Astrocyte (in vitro differentiated cells and primary cell): ENCODE data around the gene SCUBE1. TPM values are rescaled to one million over a fixed set of nuclear protein-coding genes. Genes with fewer than 3 reads are reported as not detected.

Experiments
- DNase-seq: peaks from one replicate; pipeline ENCODE4 v3.0.0-alpha.2; 2010; ENCODE audit warnings: low read depth
- FAIRE-seq: peaks from 2 replicates; lab custom pipeline; 2011; peaks lifted over from hg19 to GRCh38; lab: Jason Lieb, UNC
- H2AFZ ChIP-seq: 2 replicates; pipeline ENCODE4 v1.6.0; 2012; ENCODE audit warnings: low read depth, low read length, inconsistent platforms
- H3K27ac ChIP-seq: 2 replicates; pipeline ENCODE4 v1.5.1; 2011; ENCODE audit warnings: low read depth, low read length, inconsistent platforms
- H3K27me3 ChIP-seq: 2 replicates; pipeline ENCODE4 v1.6.0; 2011; ENCODE audit warnings: low read length, inconsistent platforms; ENCODE audit not compliant: insufficient read depth
- H3K36me3 ChIP-seq: 2 replicates; pipeline ENCODE4 v1.5.1; 2011; ENCODE audit warnings: low read length, inconsistent platforms; ENCODE audit not compliant: insufficient read depth
- H3K4me1 ChIP-seq: 2 replicates; pipeline ENCODE4 v1.5.1; 2011; ENCODE audit warnings: low read length, inconsistent platforms; ENCODE audit not compliant: insufficient read depth
- H3K4me2 ChIP-seq: 2 replicates; pipeline ENCODE4 v1.6.0; 2012; ENCODE audit warnings: low read length, inconsistent platforms
- H3K4me3 ChIP-seq: 2 replicates; pipeline ENCODE4 v1.5.1; 2011; ENCODE audit warnings: low read depth, mild to moderate bottlenecking, low read length, inconsistent platforms; ENCODE audit not compliant: insufficient read depth
- H3K79me2 ChIP-seq: 2 replicates; pipeline ENCODE4 v1.6.0; 2012; ENCODE audit warnings: mild to moderate bottlenecking, low read length, inconsistent platforms; ENCODE audit not compliant: insufficient read depth
- H3K9ac ChIP-seq: 2 replicates; pipeline ENCODE4 v1.6.0; 2012; ENCODE audit warnings: mild to moderate bottlenecking, low read length, inconsistent platforms
- H3K9me3 ChIP-seq: 2 replicates; pipeline ENCODE4 v1.5.1; 2012; ENCODE audit warnings: low read depth, mild to moderate bottlenecking, low read length, inconsistent platforms; ENCODE audit not compliant: insufficient read depth
- H4K20me1 ChIP-seq: 2 replicates; pipeline ENCODE4 v1.6.0; 2012; ENCODE audit warnings: low read length, inconsistent platforms; ENCODE audit not compliant: insufficient read depth
- H3K27ac Mint-ChIP-seq: one replicate; pipeline ENCODE4 v1.8.0; 2021; ENCODE audit warnings: mild to moderate bottlenecking, mixed read lengths; ENCODE audit not compliant: unreplicated experiment
- H3K27me3 Mint-ChIP-seq: one replicate; pipeline ENCODE4 v1.8.0; 2021; ENCODE audit warnings: low read depth, mixed read lengths; ENCODE audit not compliant: unreplicated experiment
- H3K36me3 Mint-ChIP-seq: one replicate; pipeline ENCODE4 v1.8.0; 2021; ENCODE audit warnings: low read depth, mixed read lengths; ENCODE audit not compliant: unreplicated experiment
- H3K4me1 Mint-ChIP-seq: one replicate; pipeline ENCODE4 v1.8.0; 2021; ENCODE audit warnings: low read depth, mixed read lengths; ENCODE audit not compliant: unreplicated experiment
- H3K4me3 Mint-ChIP-seq: one replicate; pipeline ENCODE4 v1.8.0; 2021; ENCODE audit warnings: mild to moderate bottlenecking, moderate library complexity, mixed read lengths; ENCODE audit not compliant: unreplicated experiment
- H3K9me3 Mint-ChIP-seq: one replicate; pipeline ENCODE4 v1.8.0; 2021; ENCODE audit warnings: mild to moderate bottlenecking, mixed read lengths; ENCODE audit not compliant: unreplicated experiment
- CTCF ChIP-seq: IDR thresholded peaks from 2 replicates; pipeline ENCODE4 v1.5.1; 2011; ENCODE audit warnings: low read depth, mild to moderate bottlenecking, inconsistent platforms, low read length, moderate library complexity; ENCODE audit not compliant: insufficient read depth
- EZH2 ChIP-seq: IDR thresholded peaks from 2 replicates; pipeline ENCODE4 v1.6.1; 2012; ENCODE audit warnings: mild to moderate bottlenecking, low read length, inconsistent platforms; ENCODE audit not compliant: insufficient read depth
- total RNA-seq: library from RNA; stranded (reverse); gene quantifications from 2 replicates; pipeline ENCODE4 v1.2.1, GENCODE V29; 2021

The SCUBE1 gene
- total RNA-seq, 1 donor from 2014 or later = 0.07 TPM

- H3K27ac Mint-ChIP-seq = no peak overlapping the region
- no peak for FAIRE-seq
- peaks cover 5% of the 10 kb centered on the region for H3K4me1 Mint-ChIP-seq
- peaks cover 17% of the 10 kb centered on the region for H3K36me3 Mint-ChIP-seq
- Histone ChIP-seq H3K4me3 (no peak overlapping the region), H3K27me3 (no peaks in the 10 kb centered on the region), H3K27ac (no peak overlapping the region), H3K4me1 (peaks cover 27% of the 10 kb centered on the region), H2AFZ (no peak overlapping the region), H3K79me2 (peaks cover 48% of the 10 kb centered on the region), H3K4me2 (no peak overlapping the region), H3K36me3 (no peaks in the 10 kb centered on the region), H3K9me3 (no peaks in the 10 kb centered on the region), H3K9ac (no peak overlapping the region), H4K20me1 (peaks cover 18% of the 10 kb centered on the region)
- no peak overlapping the region for H3K4me3 Mint-ChIP-seq
- no peak for TF ChIP-seq CTCF
- TF ChIP-seq EZH2 = no peak
- no peaks in the 10 kb centered on the region for H3K27me3 Mint-ChIP-seq
- DNase-seq = no peak
- H3K9me3 Mint-ChIP-seq = no peaks in the 10 kb centered on the region
Observed at GRCh38 chr22:43182726-43183125, 160.4 kb downstream of the SCUBE1 start.

GRCh38 chr22:43182118-43182517 lies 161.1 kb downstream of the SCUBE1 start:
- Mint-ChIP-seq H3K27me3 (no peaks in the 10 kb centered on the region), H3K27ac (no peak overlapping the region), H3K36me3 (peaks cover 17% of the 10 kb centered on the region), H3K9me3 (no peaks in the 10 kb centered on the region), H3K4me3 (no peak overlapping the region), H3K4me1 (peaks cover 5% of the 10 kb centered on the region)
- H3K4me3 ChIP-seq = no peak overlapping the region
- H3K9me3 ChIP-seq = no peaks in the 10 kb centered on the region
- peaks cover 18% of the 10 kb centered on the region for H4K20me1 ChIP-seq
- no peak overlapping the region for H3K4me2 ChIP-seq
- DNase-seq (no peak), FAIRE-seq (no peak)
- no peak for TF ChIP-seq CTCF
- peaks cover 24% of the 10 kb centered on the region for H3K4me1 ChIP-seq
- H2AFZ ChIP-seq = no peak overlapping the region
- H3K9ac ChIP-seq = no peak overlapping the region
- H3K79me2 ChIP-seq = peaks cover 48% of the 10 kb centered on the region
- no peaks in the 10 kb centered on the region for H3K27me3 ChIP-seq
- no peaks in the 10 kb centered on the region for H3K36me3 ChIP-seq
- no peak overlapping the region for H3K27ac ChIP-seq

GRCh38 chr22:43181321-43182076 lies 161.7 kb downstream of the SCUBE1 start:
- H3K9me3 ChIP-seq = no peaks in the 10 kb centered on the region
- H3K36me3 Mint-ChIP-seq = peaks cover 17% of the 10 kb centered on the region
- peaks cover 5% of the 10 kb centered on the region for H3K4me1 Mint-ChIP-seq
- H3K27ac Mint-ChIP-seq = no peak overlapping the region
- TF ChIP-seq EZH2 (no peak), CTCF (no peak)
- H3K27me3 ChIP-seq = no peaks in the 10 kb centered on the region
- peaks cover 18% of the 10 kb centered on the region for H4K20me1 ChIP-seq
- H3K27ac ChIP-seq = no peak overlapping the region
- no peak overlapping the region for H3K4me2 ChIP-seq
- H3K27me3 Mint-ChIP-seq = no peaks in the 10 kb centered on the region
- no peak overlapping the region for H3K4me3 Mint-ChIP-seq
- H3K4me3 ChIP-seq = no peak overlapping the region
- H2AFZ ChIP-seq = no peak overlapping the region
- no peaks in the 10 kb centered on the region for H3K36me3 ChIP-seq
- H3K9ac ChIP-seq = no peak overlapping the region
- H3K4me1 ChIP-seq = peaks cover 24% of the 10 kb centered on the region
- H3K79me2 ChIP-seq = peaks cover 47% of the 10 kb centered on the region
- H3K9me3 Mint-ChIP-seq = no peaks in the 10 kb centered on the region
- FAIRE-seq (no peak), DNase-seq (no peak)
